GM19395 (cell line): ENCODE measurements around the gene ACKR3.

Experiments used
- ATAC-seq: cut with Tn5 transposase; IDR thresholded peaks from one replicate; pipeline ENCODE4 v1.9.1; 2021; ENCODE audit warnings: mild to moderate bottlenecking, moderate library complexity; ENCODE audit not compliant: unreplicated experiment

The ACKR3 gene

DNA sequence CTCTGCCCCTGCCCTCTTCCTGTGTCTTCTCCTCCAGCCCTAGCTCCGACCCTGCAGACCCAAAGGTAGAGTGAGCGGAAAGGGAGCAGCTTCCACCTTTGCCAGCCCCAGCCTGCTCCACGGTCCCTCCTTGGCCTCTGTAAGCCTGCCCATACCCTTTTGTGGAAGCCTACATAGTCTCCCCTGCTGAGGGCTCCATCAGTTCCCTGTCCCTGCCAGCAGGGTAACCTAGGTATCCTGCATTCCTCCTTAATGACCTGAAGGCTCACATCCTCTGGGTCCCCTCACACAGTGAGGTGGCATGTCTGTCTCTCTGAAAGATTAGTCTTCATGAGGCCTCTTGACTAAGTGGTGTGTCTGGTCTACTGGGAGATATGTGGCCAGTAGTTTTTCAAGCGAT lies 20.5 kb upstream of the ACKR3 start:
- ATAC-seq: no peak

DNA sequence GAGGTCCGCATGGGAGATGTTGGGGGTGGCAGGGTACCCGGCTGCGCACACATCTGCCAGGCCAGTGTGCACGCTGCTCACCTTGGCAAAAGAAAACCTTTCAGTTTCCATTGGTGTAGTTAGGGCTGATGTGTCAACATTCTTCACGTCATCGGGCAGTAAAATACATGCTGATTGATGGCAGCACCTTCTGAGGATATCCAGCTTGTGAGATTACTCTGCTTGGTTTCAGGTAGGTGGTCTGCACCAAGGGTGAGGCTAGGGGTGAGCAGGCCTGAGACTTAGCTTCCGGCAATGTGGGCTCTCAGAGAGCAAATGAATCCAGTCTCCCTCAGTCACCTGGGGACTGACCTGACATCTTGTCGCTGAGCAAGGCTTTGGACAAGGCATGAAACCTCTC lies 19.3 kb upstream of the ACKR3 start:
- no peak for ATAC-seq

GRCh38 chr2:236550701-236551465 lies 18.7 kb upstream of the ACKR3 start:
- peak; percentile 47 for ATAC-seq

- ATAC-seq: no peak
Observed at GRCh38 chr2:236551471-236552211, 18.0 kb upstream of the ACKR3 start.

DNA sequence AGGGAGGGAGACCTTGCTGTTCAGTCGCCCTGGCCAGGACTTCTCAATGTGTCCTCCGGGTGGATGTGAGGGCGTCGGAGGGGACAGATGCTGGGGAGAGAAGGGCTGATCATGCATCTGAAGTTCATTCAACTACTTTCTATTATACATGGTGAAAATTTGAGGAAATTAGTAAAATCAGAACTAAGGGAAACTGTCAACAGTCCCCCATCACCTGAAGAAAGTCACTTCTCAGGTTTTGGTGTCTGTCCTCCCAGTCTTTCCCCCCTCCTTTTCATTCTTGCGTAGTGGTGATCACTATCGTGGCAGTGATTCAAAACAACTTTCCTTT lies 17.4 kb upstream of the ACKR3 start:
- ATAC-seq: no peak

DNA sequence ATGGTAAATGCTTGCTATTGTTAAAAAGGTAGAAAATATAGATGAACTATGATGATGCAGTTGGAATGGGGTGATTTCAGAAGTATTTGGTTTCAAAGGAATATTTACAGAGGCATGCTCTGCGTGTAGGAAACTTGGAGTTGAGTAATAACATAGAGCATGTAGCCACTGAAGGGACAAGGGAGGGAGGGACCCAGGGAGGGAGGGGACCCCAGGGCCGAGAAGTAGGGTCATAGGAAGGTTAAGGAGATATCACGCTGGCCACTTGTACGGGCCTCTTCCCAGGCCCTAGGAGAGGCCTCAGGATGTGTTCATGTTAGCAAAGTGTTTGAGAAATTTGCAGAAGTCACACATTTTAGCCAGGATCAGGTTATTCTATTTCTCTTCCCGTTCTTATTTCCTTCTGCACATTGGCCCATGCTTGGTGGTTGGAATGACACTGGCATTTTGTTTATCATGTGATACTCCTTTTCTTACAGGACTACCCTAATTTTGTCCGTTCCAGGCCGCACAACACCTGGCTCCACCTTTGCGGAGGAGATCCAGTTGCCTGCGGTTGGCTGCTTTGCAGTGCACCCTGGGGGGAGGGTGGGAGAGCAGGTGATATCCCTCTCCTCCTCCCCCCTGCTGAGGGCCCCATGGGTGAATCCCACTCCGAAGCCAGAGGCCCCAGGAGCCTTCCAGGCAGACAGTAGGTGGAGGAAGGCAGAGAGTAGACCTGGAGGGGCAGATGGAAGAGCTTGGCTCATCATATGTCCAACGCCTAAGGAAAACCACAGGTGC lies 16.9 kb upstream of the ACKR3 start:
- ATAC-seq: no peak

GRCh38 chr2:236553522-236553921 lies 16.1 kb upstream of the ACKR3 start:
- no peak for ATAC-seq

- ATAC-seq: no peak
Observed at GRCh38 chr2:236554629-236555282, 14.9 kb upstream of the ACKR3 start.

DNA sequence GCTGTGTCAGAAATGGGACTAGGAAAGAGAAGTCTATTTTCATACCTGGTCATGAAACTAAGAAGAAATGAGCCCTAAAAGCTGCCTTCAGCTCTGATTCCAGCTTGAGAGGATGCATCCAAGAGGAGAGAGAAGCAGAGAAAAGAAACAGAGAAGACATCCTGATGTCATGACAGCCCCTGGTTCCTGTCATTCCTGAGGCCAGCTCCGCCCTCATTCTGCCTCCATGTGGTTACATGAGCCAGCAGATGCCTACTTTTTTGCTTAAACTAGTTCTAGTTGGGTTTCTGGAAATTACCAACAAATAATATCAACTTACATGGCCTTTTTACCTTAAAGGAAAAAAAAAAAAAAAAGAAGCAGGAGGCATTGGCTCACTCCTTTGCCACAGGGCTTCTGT lies 14.1 kb upstream of the ACKR3 start:
- ATAC-seq: no peak

DNA sequence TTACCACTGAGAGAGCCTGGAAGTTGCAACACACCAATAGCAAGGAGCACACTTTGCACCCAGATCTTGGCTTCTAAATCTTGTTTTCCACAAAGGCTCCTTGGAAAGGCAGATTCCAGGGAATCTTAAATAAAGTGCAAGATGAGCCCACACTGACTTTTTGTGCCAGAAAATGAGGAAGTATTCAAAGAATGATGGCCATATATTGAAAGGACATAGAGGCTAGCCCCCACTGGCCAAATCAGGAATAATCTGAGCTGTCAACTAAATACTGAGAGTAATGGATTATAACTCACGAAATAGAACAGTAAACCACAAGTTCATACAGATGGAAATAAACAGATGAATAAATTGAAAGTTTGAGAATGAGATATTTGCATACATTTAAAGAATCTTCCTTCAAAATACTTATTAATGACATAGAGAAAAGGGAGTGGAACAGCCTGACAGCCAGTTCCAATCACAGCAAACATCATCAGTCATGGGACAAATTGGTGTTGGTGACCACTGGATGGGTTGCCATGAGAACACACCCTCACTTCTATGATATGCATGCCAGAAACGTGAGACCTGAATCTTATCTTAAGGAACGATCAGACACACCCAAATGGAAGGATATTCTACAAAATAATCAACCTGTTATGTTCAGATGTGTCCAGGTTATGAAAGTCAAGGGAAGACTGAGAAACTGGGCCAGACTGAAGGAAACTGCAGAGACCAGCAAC lies 12.2 kb upstream of the ACKR3 start:
- no peak for ATAC-seq

DNA sequence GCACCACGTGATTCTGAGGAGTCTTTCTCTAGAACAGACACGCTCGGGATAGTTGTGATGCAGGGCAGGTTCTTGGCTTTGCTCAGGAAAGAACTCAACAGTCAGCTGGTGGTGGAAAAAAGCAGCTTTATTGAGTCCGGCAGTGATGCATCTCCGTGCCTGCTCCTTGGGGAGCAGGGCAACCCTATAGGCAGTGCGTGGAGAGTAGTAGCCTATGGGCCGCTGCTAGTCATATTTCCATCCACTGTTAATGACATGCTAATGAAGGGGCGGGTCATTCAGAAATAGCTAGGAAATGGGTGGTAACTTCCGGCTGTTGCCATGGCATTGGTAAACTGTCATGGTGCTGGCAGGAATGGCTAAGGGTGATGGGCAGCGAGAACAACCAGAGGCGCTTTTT lies 11.6 kb upstream of the ACKR3 start:
- ATAC-seq: no peak

DNA sequence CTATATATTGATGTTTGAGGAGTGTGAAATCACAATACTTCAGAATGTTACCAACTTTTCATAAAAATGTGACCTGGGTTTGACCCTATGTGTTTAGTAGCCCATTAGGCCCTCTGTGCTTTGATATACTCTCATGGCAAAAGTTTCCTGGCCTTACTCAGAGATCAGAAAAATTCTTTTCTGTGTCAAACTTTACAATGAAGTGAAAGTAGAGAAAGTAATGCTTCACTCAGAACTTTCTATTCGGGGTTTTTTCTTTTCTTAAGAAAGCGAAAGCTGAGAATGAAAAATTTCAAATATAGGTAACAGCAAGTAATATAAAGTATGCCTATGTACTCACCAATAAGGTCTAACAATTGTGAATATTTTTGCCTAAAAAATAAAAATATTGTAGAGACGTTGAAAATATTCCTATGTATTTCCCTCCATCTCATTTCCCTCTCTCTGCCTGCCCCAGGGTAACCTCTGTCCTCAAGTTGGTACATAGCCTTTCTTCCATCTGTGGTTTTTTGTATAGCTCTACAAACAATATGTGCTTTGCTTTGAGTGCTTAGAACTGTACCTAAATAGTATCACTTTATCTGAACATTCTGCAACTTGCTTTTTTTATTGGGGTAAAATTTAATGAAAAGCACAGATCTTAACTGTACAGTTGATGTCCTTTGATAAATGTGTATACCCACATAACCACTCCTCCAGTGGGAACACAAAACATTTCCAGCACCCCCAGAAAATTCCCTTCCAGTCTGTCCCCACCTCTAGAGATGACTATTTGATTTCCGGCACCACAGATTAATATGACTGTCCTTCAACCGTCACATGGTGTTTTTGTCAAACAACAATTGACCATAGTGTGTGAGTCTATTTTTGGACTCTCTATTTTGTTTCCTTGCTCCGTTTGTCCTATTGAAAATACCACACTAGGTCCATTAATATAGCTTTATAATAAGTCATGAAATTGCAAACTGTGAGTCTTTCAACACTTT lies 10.3 kb upstream of the ACKR3 start:
- no peak for ATAC-seq

DNA sequence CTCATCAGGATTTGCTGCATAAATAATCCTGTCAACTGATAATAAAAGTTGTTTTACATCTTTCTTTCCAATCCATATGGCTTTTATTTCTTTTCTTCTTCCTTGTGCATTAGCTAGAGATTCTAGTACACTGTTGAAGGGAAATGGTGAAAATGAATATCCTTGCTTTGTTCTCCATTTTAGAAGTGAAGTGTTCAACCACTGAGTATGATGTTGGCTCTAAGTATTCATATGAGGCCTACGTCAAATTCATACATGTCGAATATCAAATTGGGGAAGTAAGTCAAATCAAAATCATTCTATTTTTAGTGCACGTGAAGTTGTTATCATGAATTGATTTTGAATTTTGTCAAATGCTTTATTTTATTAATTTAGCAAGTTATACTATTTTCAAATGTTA lies 7.8 kb upstream of the ACKR3 start:
- no peak for ATAC-seq

GRCh38 chr2:236562434-236562833 lies 7.2 kb upstream of the ACKR3 start:
- ATAC-seq: no peak

- ATAC-seq: no peak
Observed at GRCh38 chr2:236563953-236564352, 5.7 kb upstream of the ACKR3 start.

DNA sequence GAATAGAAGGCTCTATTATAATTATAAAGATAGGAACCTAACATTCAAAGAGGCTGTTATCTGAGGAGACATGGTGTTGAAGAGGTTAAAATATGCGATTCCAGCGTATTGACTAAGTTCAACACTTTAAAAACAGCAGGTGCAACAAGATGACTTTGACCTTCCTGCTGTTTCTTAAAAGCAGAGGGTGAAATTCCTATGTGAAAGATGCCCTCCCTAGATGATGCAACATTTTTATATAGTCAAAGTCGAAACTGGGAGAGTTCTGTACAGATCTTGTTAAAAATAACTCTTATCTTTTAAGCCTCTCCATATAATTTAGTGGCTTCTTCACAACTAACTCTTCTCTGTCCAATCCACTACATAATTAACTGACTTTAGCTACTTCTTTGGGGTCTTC lies 4.4 kb upstream of the ACKR3 start:
- ATAC-seq: no peak

DNA sequence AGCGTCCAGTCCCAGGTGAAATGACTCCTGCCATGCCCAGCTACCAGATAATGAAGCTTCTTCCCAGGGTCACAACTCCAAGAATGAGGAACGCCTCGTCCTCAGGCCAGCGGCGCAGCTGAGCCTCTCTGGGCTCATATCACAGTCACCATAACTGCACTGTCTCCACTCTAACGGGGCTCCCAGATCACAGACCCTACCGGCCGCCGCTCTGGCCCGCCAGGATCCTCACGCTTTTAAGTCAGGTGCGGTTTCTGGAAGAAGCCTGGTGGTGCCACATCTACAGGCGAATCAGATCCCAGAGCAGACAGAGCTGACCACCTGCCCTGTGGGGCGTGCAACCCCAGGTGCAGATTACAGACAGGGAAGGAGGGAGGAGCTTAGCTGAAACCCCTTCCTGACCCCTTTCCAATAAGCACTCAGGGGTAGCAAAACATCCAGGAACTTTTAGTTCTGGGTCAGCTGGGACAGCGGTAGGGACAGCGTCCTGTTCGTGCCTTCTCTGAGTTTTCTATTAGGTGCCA lies 3.7 kb upstream of the ACKR3 start:
- ATAC-seq: no peak

GRCh38 chr2:236566596-236566995 lies 3.0 kb upstream of the ACKR3 start:
- ATAC-seq: no peak
